Mesendoderm (in vitro differentiated cells): ENCODE measurements around the gene ALDH3A1.

Experiments
- DNase-seq: peaks from one replicate; pipeline ENCODE4 v3.0.0; 2013
- H2AK5ac ChIP-seq: 2 replicates; pipeline ENCODE4 v1.6.1; 2013; ENCODE audit warnings: low read length, inconsistent platforms
- H2BK120ac ChIP-seq: 2 replicates; pipeline ENCODE4 v1.6.1; 2013; ENCODE audit warnings: low read depth, mild to moderate bottlenecking, low read length, moderate library complexity, mixed read lengths
- H2BK15ac ChIP-seq: replicated peaks from 2 replicates; pipeline ENCODE4 v1.6.1; 2013; ENCODE audit warnings: low read depth, mild to moderate bottlenecking, moderate library complexity
- H2BK5ac ChIP-seq: 2 replicates; pipeline ENCODE4 v1.6.1; 2013; ENCODE audit warnings: low read length, inconsistent platforms
- H3K18ac ChIP-seq: 2 replicates; pipeline ENCODE4 v1.6.1; 2013; ENCODE audit warnings: mild to moderate bottlenecking, low read length, mixed read lengths
- H3K23ac ChIP-seq: one replicate; pipeline ENCODE4 v1.6.1; 2013; ENCODE audit warnings: low read length
- H3K27ac ChIP-seq: 2 replicates; pipeline ENCODE4 v1.5.1; 2013; ENCODE audit warnings: low read depth, mild to moderate bottlenecking, inconsistent platforms, low read length, moderate library complexity
- H3K27me3 ChIP-seq: 2 replicates; pipeline ENCODE4 v1.6.1; 2013; ENCODE audit warnings: low read length, control low read depth, mild to moderate bottlenecking, inconsistent platforms; ENCODE audit not compliant: insufficient read depth, poor library complexity
- H3K36me3 ChIP-seq: 2 replicates; pipeline ENCODE4 v1.6.1; 2013; ENCODE audit warnings: low read length, inconsistent platforms; ENCODE audit not compliant: control insufficient read depth, insufficient read depth
- H3K4ac ChIP-seq: one replicate; pipeline ENCODE4 v1.6.1; 2013; ENCODE audit warnings: low read depth, mild to moderate bottlenecking, low read length, moderate library complexity
- H3K4me1 ChIP-seq: 2 replicates; pipeline ENCODE4 v1.6.1; 2013; ENCODE audit warnings: low read depth, low read length, inconsistent platforms; ENCODE audit not compliant: control insufficient read depth
- H3K4me2 ChIP-seq: 2 replicates; pipeline ENCODE4 v1.6.1; 2013; ENCODE audit warnings: low read length
- H3K4me3 ChIP-seq: 2 replicates; pipeline ENCODE4 v1.5.1; 2013; ENCODE audit warnings: mild to moderate bottlenecking, low read length
- H3K56ac ChIP-seq: one replicate; pipeline ENCODE4 v1.6.1; 2013; ENCODE audit warnings: low read length
- H3K79me1 ChIP-seq: 2 replicates; pipeline ENCODE4 v1.6.1; 2013; ENCODE audit warnings: low read length, inconsistent platforms
- H3K79me2 ChIP-seq: 2 replicates; pipeline ENCODE4 v1.6.1; 2013; ENCODE audit warnings: mild to moderate bottlenecking, low read length; ENCODE audit not compliant: control insufficient read depth, insufficient read depth
- H3K9ac ChIP-seq: 2 replicates; pipeline ENCODE4 v1.6.1; 2013; ENCODE audit warnings: low read length, inconsistent platforms
- H4K5ac ChIP-seq: one replicate; pipeline ENCODE4 v1.6.1; 2013; ENCODE audit warnings: low read length
- H4K8ac ChIP-seq: one replicate; pipeline ENCODE4 v1.6.1; 2013; ENCODE audit warnings: low read depth, mild to moderate bottlenecking, control low read depth, low read length, moderate library complexity
- WGBS: extraction: QIAGEN DNeasy Blood & Tissue Kit; methylation state at CpG from one replicate; pipeline ENCODE4 v1.1.7; 2013; ENCODE audit warnings: low lambda C conversion rate, missing lambda C conversion rate; ENCODE audit not compliant: insufficient coverage; ENCODE audit errors: extremely low coverage; 5-methylcytosine and 5-hydroxymethylcytosine counted together

Gene ALDH3A1

DNA sequence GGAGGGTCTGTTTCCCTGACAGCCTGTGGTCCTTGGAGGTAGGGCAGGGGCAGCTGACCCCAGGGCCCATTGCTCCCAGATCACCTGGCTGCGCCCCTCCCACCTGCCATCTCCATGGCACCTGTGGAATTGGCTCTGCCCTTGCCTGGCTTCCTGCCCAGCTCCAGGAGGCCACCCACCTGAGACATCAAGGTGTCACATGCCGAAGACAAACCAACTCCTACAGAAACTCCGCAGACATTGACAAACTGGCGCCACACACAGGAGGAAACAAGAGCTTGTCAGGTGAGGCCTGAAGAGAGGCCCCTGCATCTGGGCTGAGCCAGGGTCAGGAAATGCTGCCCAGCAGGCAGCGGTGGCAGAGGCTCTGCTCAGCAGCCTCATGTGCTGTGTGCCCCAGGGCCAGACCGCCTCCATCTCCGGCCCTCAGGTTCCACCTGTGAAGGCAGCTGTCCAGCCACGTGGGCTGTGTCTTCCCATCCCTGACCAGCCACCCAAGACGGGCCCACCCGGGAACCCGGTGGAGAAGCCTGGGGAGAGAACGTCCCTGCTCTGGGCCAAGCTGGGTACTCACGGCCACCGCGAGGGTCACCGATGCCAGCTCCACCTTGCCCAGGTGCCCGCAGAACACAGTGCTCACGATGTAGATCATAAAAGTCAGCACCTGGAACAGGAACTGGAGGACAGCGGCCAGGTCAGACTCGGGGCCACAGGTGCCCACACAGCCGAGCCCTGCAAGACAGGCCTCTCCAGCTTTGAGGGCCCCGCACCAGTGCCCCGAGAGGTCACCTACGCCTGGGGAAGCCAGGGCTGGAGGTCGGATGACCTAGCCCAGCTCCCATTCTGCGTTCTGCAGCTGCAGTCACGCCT lies 33.3 kb downstream of the ALDH3A1 start:
- Histone ChIP-seq H2BK15ac (no peak overlapping the region), H3K23ac (no peak overlapping the region), H3K4ac (no peak overlapping the region), H3K4me3 (no peak overlapping the region), H3K4me2 (no peak overlapping the region), H3K79me1 (no peaks in the 10 kb centered on the region), H4K5ac (no peak overlapping the region), H3K56ac (no peak overlapping the region), H4K8ac (no peak overlapping the region), H3K79me2 (no peaks in the 10 kb centered on the region), H2BK5ac (no peak overlapping the region), H3K4me1 (no peaks in the 10 kb centered on the region), H3K27ac (no peak overlapping the region), H3K27me3 (no peaks in the 10 kb centered on the region), H3K9ac (no peak overlapping the region), H2BK120ac (no peak overlapping the region), H3K18ac (no peak overlapping the region), H3K36me3 (no peaks in the 10 kb centered on the region), H2AK5ac (no peak overlapping the region)
- WGBS: no CpG with 5 or more reads among the region's 27 CpGs
- peak; percentile 29 for DNase-seq

DNA sequence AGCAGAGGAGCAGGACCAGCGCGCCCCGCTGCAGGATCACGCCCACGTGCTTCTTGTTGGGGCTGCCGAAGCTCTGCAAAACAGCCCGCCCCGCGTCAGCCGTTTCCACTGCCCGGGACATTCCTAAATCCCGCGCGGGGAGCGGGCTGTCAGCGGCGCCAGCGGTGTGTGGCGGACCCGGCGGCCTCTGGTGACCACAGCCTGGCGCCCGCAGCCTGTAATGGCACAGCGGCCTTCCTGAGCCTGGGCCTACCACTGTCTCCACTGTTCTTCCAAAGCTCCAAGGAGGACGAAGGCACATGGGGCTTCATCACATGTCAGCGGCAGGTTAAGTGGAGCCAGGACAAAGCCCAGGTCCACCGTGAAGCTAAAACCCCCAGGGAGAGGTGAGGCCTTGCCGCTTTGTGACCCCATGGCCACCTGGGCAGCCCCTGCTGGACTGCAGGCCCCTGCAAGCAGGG lies 34.2 kb downstream of the ALDH3A1 start:
- no peaks in the 10 kb centered on the region for H3K79me1 ChIP-seq
- no CpG with 5 or more reads among the region's 28 CpGs for WGBS

DNA sequence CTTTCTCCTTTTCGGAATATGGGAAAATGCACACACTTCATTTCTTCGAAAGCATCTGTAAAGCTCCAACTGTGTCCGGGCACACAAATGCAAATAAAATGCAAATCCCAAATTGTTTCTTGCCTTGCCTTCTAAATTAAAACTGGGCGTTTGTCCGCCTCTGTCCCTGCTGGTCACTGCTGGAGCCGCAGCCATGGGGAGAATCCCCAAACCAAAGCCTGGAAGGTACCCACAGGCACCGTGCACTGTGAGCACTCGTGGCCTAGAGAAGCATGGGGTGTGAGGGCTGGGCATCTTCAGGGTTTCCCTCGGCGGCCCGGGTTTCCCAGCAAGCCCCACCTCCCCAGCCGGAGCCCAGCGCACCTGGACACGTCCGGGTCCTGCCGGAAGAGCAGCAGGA lies 34.6 kb downstream of the ALDH3A1 start:
- Histone ChIP-seq H2BK15ac (no peak overlapping the region), H3K36me3 (no peaks in the 10 kb centered on the region), H3K9ac (no peak overlapping the region), H3K4me3 (no peak overlapping the region), H3K18ac (no peak overlapping the region), H3K56ac (no peak overlapping the region), H4K8ac (no peak overlapping the region), H3K79me1 (no peaks in the 10 kb centered on the region), H3K4me1 (no peaks in the 10 kb centered on the region), H2AK5ac (no peak overlapping the region), H3K27ac (no peak overlapping the region), H3K27me3 (no peaks in the 10 kb centered on the region), H3K79me2 (no peaks in the 10 kb centered on the region), H3K4ac (no peak overlapping the region), H3K23ac (no peak overlapping the region), H3K4me2 (no peak overlapping the region), H2BK5ac (no peak overlapping the region), H4K5ac (no peak overlapping the region), H2BK120ac (no peak overlapping the region)
- WGBS: no CpG with 5 or more reads among the region's 16 CpGs
- DNase-seq: no peak

More for the DNA sequence above, 34.2 kb downstream of the ALDH3A1 start:
- H3K36me3 ChIP-seq: no peaks in the 10 kb centered on the region
- H3K79me2 ChIP-seq: no peaks in the 10 kb centered on the region
- H3K4me1 ChIP-seq: no peaks in the 10 kb centered on the region
- H4K5ac ChIP-seq: no peak overlapping the region
- H2AK5ac ChIP-seq: no peak overlapping the region
- no peak overlapping the region for H3K4me2 ChIP-seq
- H3K9ac ChIP-seq: no peak overlapping the region
- no peak overlapping the region for H3K27ac ChIP-seq
- H2BK15ac ChIP-seq: no peak overlapping the region
- H3K27me3 ChIP-seq: no peaks in the 10 kb centered on the region
- no peak overlapping the region for H2BK120ac ChIP-seq
- no peak overlapping the region for H4K8ac ChIP-seq
- DNase-seq: no peak
- no peak overlapping the region for H3K56ac ChIP-seq
- H3K23ac ChIP-seq: no peak overlapping the region
- H3K18ac ChIP-seq: no peak overlapping the region
- no peak overlapping the region for H3K4me3 ChIP-seq
- H3K4ac ChIP-seq: no peak overlapping the region
- H2BK5ac ChIP-seq: no peak overlapping the region

DNA sequence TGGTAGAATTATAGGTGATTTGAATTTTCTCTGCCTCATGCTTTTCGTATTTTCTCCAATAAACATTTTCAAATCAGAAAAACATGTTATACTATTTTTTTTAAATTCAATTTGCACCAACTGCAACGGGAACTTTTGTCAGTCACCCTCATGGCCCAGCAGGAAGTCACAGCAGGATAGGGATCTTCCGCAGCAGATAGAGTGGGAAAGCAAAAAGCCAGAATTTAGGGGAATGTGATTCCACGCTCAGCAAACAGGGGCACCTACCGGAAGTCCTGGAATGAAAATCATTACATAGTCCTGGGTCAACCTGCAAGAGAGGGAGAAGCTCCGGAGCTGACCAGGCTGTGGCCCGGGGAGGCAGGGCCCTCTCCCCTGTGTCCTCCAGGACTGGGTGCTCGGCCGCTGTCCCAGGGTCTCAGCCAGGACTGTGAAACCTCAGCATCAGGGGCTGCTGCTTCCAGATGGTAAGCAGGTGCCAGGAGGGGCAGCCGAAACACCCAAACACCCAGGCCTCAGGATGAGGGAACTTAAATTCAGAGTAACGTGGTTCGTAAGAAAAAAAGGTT lies 35.6 kb downstream of the ALDH3A1 start:
- no peak for DNase-seq
- H4K5ac ChIP-seq: no peak overlapping the region
- H3K23ac ChIP-seq: no peak overlapping the region
- H2BK120ac ChIP-seq: no peak overlapping the region
- no peak overlapping the region for H3K4me3 ChIP-seq
- WGBS: no CpG with 5 or more reads among the region's 12 CpGs
- no peak overlapping the region for H3K4me2 ChIP-seq
- no peak overlapping the region for H2AK5ac ChIP-seq
- no peak overlapping the region for H3K27ac ChIP-seq
- H3K4me1 ChIP-seq: no peaks in the 10 kb centered on the region
- no peak overlapping the region for H2BK5ac ChIP-seq
- H2BK15ac ChIP-seq: no peak overlapping the region
- no peak overlapping the region for H3K56ac ChIP-seq
- no peak overlapping the region for H4K8ac ChIP-seq
- no peaks in the 10 kb centered on the region for H3K79me1 ChIP-seq
- H3K27me3 ChIP-seq: no peaks in the 10 kb centered on the region
- H3K9ac ChIP-seq: no peak overlapping the region
- H3K18ac ChIP-seq: no peak overlapping the region
- H3K4ac ChIP-seq: no peak overlapping the region
- no peaks in the 10 kb centered on the region for H3K79me2 ChIP-seq
- H3K36me3 ChIP-seq: no peaks in the 10 kb centered on the region

DNA sequence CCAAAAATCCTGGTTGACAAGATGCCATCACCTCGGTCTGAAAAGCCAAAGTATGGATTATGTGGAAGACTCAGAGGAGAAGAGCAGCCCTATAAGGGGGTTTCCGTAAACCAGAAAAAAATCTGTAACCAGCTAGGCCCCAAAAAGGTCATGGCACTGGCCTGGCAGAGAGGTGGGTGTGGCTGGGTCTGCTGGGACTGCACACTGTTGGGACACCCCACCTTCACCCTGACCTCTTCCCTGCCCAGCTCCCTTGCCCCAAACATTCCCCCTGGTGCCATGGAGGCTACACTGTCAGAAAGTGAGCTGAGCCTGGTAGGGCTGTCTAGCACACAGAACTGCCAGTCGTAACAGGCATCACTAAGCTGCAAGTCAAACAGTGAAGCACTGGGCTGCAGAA lies 38.3 kb downstream of the ALDH3A1 start:
- no CpG with 5 or more reads among the region's 3 CpGs for WGBS
- no peak for DNase-seq
- Histone ChIP-seq H2BK15ac (no peak overlapping the region), H3K4ac (no peak overlapping the region), H2BK5ac (no peak overlapping the region), H3K9ac (no peak overlapping the region), H3K27ac (no peak overlapping the region), H3K23ac (no peak overlapping the region), H3K4me1 (no peaks in the 10 kb centered on the region), H3K79me1 (no peaks in the 10 kb centered on the region), H4K8ac (no peak overlapping the region), H3K36me3 (no peaks in the 10 kb centered on the region), H4K5ac (no peak overlapping the region), H2AK5ac (no peak overlapping the region), H2BK120ac (no peak overlapping the region), H3K56ac (no peak overlapping the region), H3K4me2 (no peak overlapping the region), H3K79me2 (no peaks in the 10 kb centered on the region), H3K4me3 (no peak overlapping the region), H3K18ac (no peak overlapping the region), H3K27me3 (no peaks in the 10 kb centered on the region)
